Mesothelial cell of epicardium (in vitro differentiated cells): ENCODE results near the gene ITPR2. TPM values are rescaled to one million over a fixed set of nuclear protein-coding genes. Genes with fewer than 3 reads are reported as not detected.

ENCODE experiments used
- DNase-seq, 2 experiments: peaks; one replicate each; pipeline ENCODE4 v3.0.0; 2021; ENCODE audit warnings: low spot score in 2 of 2; ENCODE audit not compliant: unreplicated experiment in 2 of 2
- H3K27ac Mint-ChIP-seq: 2 replicates; pipeline ENCODE4 v1.8.0; 2021; ENCODE audit warnings: mixed read lengths
- H3K27me3 Mint-ChIP-seq: 2 replicates; pipeline ENCODE4 v1.8.0; 2021; ENCODE audit warnings: low read depth, mixed read lengths
- H3K36me3 Mint-ChIP-seq: 2 replicates; pipeline ENCODE4 v1.8.0; 2021; ENCODE audit warnings: mixed read lengths
- H3K4me1 Mint-ChIP-seq: 2 replicates; pipeline ENCODE4 v1.8.0; 2021; ENCODE audit warnings: mixed read lengths
- H3K4me3 Mint-ChIP-seq: 2 replicates; pipeline ENCODE4 v1.8.0; 2021; ENCODE audit warnings: mild to moderate bottlenecking, moderate library complexity, mixed read lengths
- H3K9me3 Mint-ChIP-seq: 2 replicates; pipeline ENCODE4 v1.8.0; 2021; ENCODE audit warnings: mixed read lengths
- total RNA-seq: library from RNA; stranded (reverse); gene quantifications from 3 replicates; pipeline ENCODE4 v1.2.1, GENCODE V29; 2021
- TF ChIP-seq, protein P1 (sequence below): fragments of 200-600 bp; sonication (generic); IDR thresholded peaks from one replicate; pipeline ENCODE4 v1.5.0; 2021; ENCODE audit warnings: antibody characterized with exemption; ENCODE audit not compliant: unreplicated experiment

ITPR2 gene
- total RNA-seq, 1 donor from 2014 or later, result 62.3 TPM

DNA sequence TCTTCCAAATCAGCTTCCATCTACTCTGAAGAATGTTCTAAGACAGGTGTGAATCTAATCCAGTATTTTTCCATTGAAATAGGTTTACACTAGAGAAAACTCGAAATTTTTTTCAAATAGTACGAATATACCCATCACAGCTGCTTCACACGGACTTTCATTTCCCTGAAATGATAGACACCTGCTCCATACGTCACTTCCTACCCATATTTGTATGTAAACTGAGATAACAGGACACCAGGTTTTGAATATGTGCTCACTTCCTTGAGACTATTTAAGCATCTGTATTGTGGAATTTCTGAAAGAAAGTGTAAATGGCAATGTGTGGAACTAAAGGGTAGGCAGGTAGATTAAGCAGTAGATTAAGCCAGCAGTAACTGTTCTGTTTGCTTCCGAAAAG, 13.4 kb upstream of the ITPR2 start:
- TF ChIP-seq, protein P1, sequence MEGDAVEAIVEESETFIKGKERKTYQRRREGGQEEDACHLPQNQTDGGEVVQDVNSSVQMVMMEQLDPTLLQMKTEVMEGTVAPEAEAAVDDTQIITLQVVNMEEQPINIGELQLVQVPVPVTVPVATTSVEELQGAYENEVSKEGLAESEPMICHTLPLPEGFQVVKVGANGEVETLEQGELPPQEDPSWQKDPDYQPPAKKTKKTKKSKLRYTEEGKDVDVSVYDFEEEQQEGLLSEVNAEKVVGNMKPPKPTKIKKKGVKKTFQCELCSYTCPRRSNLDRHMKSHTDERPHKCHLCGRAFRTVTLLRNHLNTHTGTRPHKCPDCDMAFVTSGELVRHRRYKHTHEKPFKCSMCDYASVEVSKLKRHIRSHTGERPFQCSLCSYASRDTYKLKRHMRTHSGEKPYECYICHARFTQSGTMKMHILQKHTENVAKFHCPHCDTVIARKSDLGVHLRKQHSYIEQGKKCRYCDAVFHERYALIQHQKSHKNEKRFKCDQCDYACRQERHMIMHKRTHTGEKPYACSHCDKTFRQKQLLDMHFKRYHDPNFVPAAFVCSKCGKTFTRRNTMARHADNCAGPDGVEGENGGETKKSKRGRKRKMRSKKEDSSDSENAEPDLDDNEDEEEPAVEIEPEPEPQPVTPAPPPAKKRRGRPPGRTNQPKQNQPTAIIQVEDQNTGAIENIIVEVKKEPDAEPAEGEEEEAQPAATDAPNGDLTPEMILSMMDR, result no peak
- Mint-ChIP-seq H3K27ac (peak overlapping the region; percentile 1), H3K27me3 (no peaks in the 10 kb centered on the region), H3K4me3 (no peak overlapping the region), H3K9me3 (no peaks in the 10 kb centered on the region), H3K4me1 (peaks cover 16% of the 10 kb centered on the region), H3K36me3 (no peaks in the 10 kb centered on the region)
- DNase-seq, result no peak

DNA sequence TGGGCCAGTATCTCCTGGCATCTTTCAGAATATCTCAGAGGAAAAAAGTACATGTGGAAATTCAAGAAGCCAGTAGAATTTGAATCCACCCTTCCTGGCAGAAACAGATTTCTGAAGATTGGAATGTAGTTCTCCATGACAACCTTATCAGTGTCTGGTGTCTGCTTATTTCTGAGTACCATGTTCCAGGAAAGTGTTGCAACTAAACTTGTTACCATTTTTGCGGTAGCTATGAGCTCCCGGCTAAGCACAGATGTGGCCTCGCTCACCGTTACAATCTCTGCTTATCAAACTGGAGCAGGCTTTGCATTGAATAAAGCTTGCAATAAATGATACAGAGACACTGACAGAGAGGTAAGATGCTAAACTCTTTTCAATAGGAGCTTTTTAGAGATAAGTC, 13.0 kb upstream of the ITPR2 start:
- Mint-ChIP-seq H3K9me3 (no peaks in the 10 kb centered on the region), H3K4me3 (no peak overlapping the region), H3K27me3 (no peaks in the 10 kb centered on the region), H3K27ac (peak overlapping the region; percentile 80), H3K36me3 (no peaks in the 10 kb centered on the region), H3K4me1 (peaks cover 16% of the 10 kb centered on the region)
- TF ChIP-seq, protein P1, result no peak
- DNase-seq, result no peak

DNA sequence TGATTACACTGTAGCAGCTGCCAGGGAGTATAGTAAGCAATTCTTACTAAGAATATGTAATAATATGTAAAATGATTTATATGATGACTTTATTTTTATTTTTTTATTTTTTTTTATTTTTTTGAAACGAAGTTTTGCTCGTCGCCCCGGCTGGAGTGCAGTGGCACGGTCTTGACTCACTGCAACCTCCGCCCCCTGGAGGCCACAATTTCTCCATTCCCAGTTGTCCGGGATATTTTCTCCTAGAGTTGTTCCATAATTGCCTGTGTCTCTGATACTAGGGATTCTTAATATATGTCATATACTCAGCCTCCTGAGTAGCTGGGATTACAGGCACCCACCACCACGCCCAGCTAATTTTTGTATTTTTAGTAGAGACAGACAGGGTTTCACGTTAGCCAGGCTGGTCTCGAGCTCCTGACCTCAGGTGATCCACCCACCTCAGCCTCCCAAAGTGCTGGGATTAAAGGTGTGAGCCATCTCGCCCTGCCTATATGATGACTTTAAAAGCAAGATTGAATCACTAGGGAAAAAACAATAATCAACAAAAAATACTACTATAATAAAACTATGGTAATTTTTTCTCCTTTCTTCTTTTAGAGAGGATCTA, 12.2 kb upstream of the ITPR2 start:
- H3K9me3 Mint-ChIP-seq, result no peaks in the 10 kb centered on the region
- no peak overlapping the region for H3K4me3 Mint-ChIP-seq
- H3K4me1 Mint-ChIP-seq, result peaks cover 16% of the 10 kb centered on the region
- peak overlapping the region; percentile 34 for H3K27ac Mint-ChIP-seq
- TF ChIP-seq, protein P1, result peak; percentile 81
- no peaks in the 10 kb centered on the region for H3K27me3 Mint-ChIP-seq
- H3K36me3 Mint-ChIP-seq, result no peaks in the 10 kb centered on the region
- DNase-seq, result peak in 1 of 2 experiments; percentile 51

DNA sequence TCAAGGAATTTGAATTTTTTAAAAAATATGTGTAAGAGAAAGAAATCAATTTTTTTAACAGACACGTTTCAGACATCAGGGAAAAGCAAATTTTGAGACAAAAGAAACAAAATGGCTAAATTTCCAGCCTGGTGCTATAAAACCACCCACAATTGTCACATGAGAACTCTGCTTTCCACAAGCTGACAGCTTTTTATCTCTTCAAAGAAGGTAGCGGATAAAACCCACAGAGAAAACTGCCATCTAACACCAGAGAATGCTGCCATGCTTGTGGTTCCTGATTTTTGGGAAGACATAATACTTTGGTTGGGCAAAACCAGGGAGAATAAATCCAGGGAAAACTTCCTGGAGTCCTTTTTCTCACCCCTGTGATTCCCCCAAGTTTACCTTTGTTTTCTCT, 10.3 kb upstream of the ITPR2 start:
- H3K4me3 Mint-ChIP-seq, result no peak overlapping the region
- no peaks in the 10 kb centered on the region for H3K36me3 Mint-ChIP-seq
- H3K9me3 Mint-ChIP-seq, result peaks cover 4% of the 10 kb centered on the region
- TF ChIP-seq, protein P1, result no peak
- H3K27me3 Mint-ChIP-seq, result no peaks in the 10 kb centered on the region
- H3K4me1 Mint-ChIP-seq, result peaks cover 16% of the 10 kb centered on the region
- DNase-seq, result no peak
- H3K27ac Mint-ChIP-seq, result no peak overlapping the region

DNA sequence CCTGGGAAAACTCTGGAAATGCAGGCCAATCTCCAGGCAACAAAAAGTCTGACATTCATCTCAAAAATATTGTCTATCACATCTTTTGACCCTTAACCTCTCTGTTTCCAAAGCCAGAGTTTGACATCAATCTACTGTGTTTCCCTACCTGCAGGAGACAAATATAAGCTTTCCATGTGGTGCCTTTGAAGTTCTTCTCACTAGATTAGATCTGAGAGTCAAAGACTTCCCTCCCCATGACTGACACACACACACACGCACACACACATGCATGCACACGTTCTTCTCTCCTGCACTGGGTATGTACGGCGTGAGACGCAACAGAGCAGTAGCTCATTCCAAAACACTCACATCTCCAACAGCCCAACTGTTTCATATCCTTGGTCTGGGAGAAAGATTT, 8.1 kb upstream of the ITPR2 start:
- Mint-ChIP-seq H3K4me1 (peaks cover 9% of the 10 kb centered on the region), H3K36me3 (no peaks in the 10 kb centered on the region)

More for the DNA sequence above, 8.1 kb upstream of the ITPR2 start:
- H3K4me3 Mint-ChIP-seq, result no peak overlapping the region
- H3K9me3 Mint-ChIP-seq, result peaks cover 4% of the 10 kb centered on the region
- TF ChIP-seq, protein P1, result no peak
- H3K27ac Mint-ChIP-seq, result no peak overlapping the region
- no peaks in the 10 kb centered on the region for H3K27me3 Mint-ChIP-seq
- DNase-seq, result no peak
